Transverse colon (tissue), 4 donors: Measurements from ENCODE around the gene QPCT. TPM values are rescaled to one million over a fixed set of nuclear protein-coding genes. Genes with fewer than 3 reads are reported as not detected.

Experiments
- DNase-seq: peaks from one replicate; pipeline ENCODE4 v3.0.0-alpha.2; 2019
- H3K27ac ChIP-seq, 4 donors: fragments of 200-600 bp; sonication (generic); 2 replicates each; pipeline ENCODE4 v1.5.1; 2016 to 2018; ENCODE audit warnings: inconsistent platforms in 4 of 4
- H3K27me3 ChIP-seq: fragments of 200-600 bp; sonication (generic); 2 replicates; pipeline ENCODE4 v1.5.1; 2017; ENCODE audit warnings: inconsistent platforms
- H3K36me3 ChIP-seq, 4 donors: fragments of 200-600 bp; sonication (generic); 2 replicates each; pipeline ENCODE4 v1.5.1; 2017 to 2019; ENCODE audit warnings: inconsistent platforms in 4 of 4
- H3K4me1 ChIP-seq, 4 donors: fragments of 200-600 bp; sonication (generic); 2 replicates each; pipeline ENCODE4 v1.5.1; 2017 to 2020; ENCODE audit warnings: inconsistent platforms in 4 of 4
- H3K4me3 ChIP-seq, 4 donors: fragments of 200-600 bp; sonication (generic); 1 replicate in 1 of 4; 2 replicates in 3 of 4; pipeline versions ENCODE4 v1.5.1 to v1.6.1; 2017 to 2019; ENCODE audit warnings: inconsistent platforms in 4 of 4
- H3K9me3 ChIP-seq, 2 donors: fragments of 200-600 bp; sonication (generic); 2 replicates each; pipeline ENCODE4 v1.5.1; 2017 to 2019; ENCODE audit warnings: inconsistent platforms in 2 of 2
- CTCF ChIP-seq, 5 experiments: fragments of 200-600 bp in 3 of 5; fragments of 450-650 bp in 2 of 5; sonication (generic) in 3 of 5; IDR thresholded peaks; 1 replicate in 2 of 5; 2 replicates in 3 of 5; pipeline ENCODE4 v1.5.1; 2016 to 2017; ENCODE audit warnings: antibody characterized with exemption in 5 of 5, inconsistent platforms in 3 of 5, mild to moderate bottlenecking in 2 of 5, moderate library complexity in 1 of 5
- EP300 ChIP-seq: sonication (generic); formaldehyde crosslinking; IDR thresholded peaks from one replicate; pipeline ENCODE4 v1.6.1; 2017; ENCODE audit warnings: antibody characterized with exemption, low read depth
- POLR2A ChIP-seq: fragments of 450-650 bp; IDR thresholded peaks from one replicate; pipeline ENCODE4 v1.6.1; 2016; ENCODE audit warnings: antibody characterized with exemption, mild to moderate bottlenecking, moderate library complexity
- POLR2AphosphoS5 ChIP-seq, 3 donors: sonication (generic); formaldehyde crosslinking; IDR thresholded peaks; one replicate each; pipeline ENCODE4 v1.6.1; 2016; ENCODE audit warnings: antibody characterized with exemption in 3 of 3
- WGBS, 2 donors: methylation state at CpG; one replicate each; pipeline ENCODE4 v1.1.5; 2018; ENCODE audit warnings: low coverage in 1 of 2; 5-methylcytosine and 5-hydroxymethylcytosine counted together
- in situ Hi-C, 4 donors: fragments of 200-750 bp; cut with MboI; loops; one replicate each; pipeline versions ENCODE4 v1.15.0 to v1.15.1; 2017; ENCODE audit warnings: low sequenced_read_pairs in 3 of 4, low pct_ligation_motif_present in 1 of 4, low pct_unique_long_range_greater_than_20kb in 1 of 4
- intact Hi-C: fragments of 100-400 bp; cut with DNase I; formaldehyde crosslinking; loops from one replicate; pipeline ENCODE4 v1.15.1; 2023; ENCODE audit warnings: low total_unique reads
- total RNA-seq, 4 donors: library from RNA; depleted of rRNA; stranded (reverse); fragments of >200 nt; gene quantifications; one replicate each; pipeline ENCODE4 v1.1.0, GENCODE V29; 2016

QPCT gene
- total RNA-seq, 4 donors from 2014 or later: 1.6 to 34.4 (median 14.3) TPM

DNA sequence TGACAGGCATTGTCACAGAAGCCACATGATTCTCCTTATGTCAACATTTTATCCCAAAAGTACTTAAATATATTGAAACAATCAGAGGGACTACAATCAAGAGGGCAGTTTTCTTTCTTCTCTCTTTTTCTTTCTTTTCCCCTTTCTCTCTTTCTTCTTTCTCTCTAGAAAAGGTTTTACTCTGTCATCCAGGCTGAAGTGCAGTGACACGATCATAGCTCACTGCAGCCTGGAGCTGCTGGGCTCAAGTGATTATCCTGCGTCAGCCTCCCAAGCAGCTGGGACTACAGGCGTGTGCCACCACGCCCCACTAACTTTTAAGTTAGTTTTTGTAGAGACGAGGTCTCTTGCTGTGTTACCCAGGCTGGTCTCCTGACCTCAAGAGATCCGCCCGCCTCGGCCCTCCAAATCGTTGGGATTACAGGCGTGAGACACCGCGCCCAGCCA, 18.8 kb upstream of the QPCT start:
- H3K9me3 ChIP-seq: no peaks in the 10 kb centered on the region
- intact Hi-C loops (no loop called here), in situ Hi-C loops (no loop called here)
- no peaks in the 10 kb centered on the region for H3K36me3 ChIP-seq
- DNase-seq: no peak
- H3K4me1 ChIP-seq: peaks cover 0 to 45% (median 16%) of the 10 kb centered on the region in 4 donors
- no peak for TF ChIP-seq POLR2A
- TF ChIP-seq CTCF (IDR thresholded peaks at IDR 0.05): no peak
- no peak for TF ChIP-seq POLR2AphosphoS5 (IDR thresholded peaks at IDR 0.05)
- TF ChIP-seq EP300: no peak
- H3K27ac ChIP-seq: peak overlapping the region; percentile 93 to 96 (median 94)
- H3K27me3 ChIP-seq: no peaks in the 10 kb centered on the region
- 59 to 74% methylated on average over 7 to 12 of the region's 12 CpGs for WGBS, 2 donors
- peak overlapping the region in 3 of 4 donors; percentile 94 to 97 (median 96) for H3K4me3 ChIP-seq

DNA sequence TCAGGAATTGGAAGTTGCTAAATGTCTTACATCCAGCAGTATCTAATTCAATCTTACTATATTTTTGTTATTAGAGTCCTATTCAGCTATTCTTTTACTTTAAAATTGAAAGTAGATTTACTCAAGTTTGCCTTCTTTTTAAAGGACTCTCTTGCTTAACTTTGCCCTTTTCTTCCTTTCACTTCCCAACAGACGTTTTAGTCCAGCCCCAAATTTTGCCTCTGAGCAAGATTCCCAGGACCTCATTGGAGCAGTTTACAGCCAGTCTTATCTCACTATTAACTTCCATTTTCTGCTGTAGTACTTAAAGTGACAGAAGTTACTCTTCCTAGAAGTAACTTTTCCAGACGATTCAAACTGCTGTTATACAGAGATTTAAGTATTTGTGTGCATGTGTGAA, 18.1 kb upstream of the QPCT start:
- H3K4me1 ChIP-seq: peaks cover 0 to 39% (median 16%) of the 10 kb centered on the region in 4 donors
- H3K4me3 ChIP-seq: peak overlapping the region in 1 of 4 donors; percentile 97
- no peaks in the 10 kb centered on the region for H3K9me3 ChIP-seq
- WGBS, 2 donors: 7 to 21% methylated on average over 2 of the region's 2 CpGs
- no peak for DNase-seq
- intact Hi-C loops: no loop called here
- TF ChIP-seq POLR2A (no peak), CTCF (IDR thresholded peaks at IDR 0.05) (no peak), POLR2AphosphoS5 (IDR thresholded peaks at IDR 0.05) (peak in 1 of 3 donors; percentile 7)
- peak overlapping the region; percentile 93 to 96 (median 94) for H3K27ac ChIP-seq
- H3K36me3 ChIP-seq: no peaks in the 10 kb centered on the region
- in situ Hi-C loops: no loop called here
- H3K27me3 ChIP-seq: no peaks in the 10 kb centered on the region

- Histone ChIP-seq H3K4me1 (peaks cover 0 to 32% (median 16%) of the 10 kb centered on the region in 4 donors), H3K4me3 (peak overlapping the region in 1 of 4 donors; percentile 21), H3K36me3 (no peaks in the 10 kb centered on the region), H3K27ac (peak overlapping the region; percentile 93 to 96 (median 94)), H3K27me3 (no peaks in the 10 kb centered on the region), H3K9me3 (no peaks in the 10 kb centered on the region)
- intact Hi-C loops (no loop called here), in situ Hi-C loops (no loop called here)
- 83 to 85% methylated on average over 8 of the region's 8 CpGs for WGBS, 2 donors
- TF ChIP-seq POLR2A (no peak), POLR2AphosphoS5 (IDR thresholded peaks at IDR 0.05) (no peak)
- no peak for DNase-seq
Observed at GRCh38 chr2:37326866-37327634, 17.4 kb upstream of the QPCT start.

DNA sequence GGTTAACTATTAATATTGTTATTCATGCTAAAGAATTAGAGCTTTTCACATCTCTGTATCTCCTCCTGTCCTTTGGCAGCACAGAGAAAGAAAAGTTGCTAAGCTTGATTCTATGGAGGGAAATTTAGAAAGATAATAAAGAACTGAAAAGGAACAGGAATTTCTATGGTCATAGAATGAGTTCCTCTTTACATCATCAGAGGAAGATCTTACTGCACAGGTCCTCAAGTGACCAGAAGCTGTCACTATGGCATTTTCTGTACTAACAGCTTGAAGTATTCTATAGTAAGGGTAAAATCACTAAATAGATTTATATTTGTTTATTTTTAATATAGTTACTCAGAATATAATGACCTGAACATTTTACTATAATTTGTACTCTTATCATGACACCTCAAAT, 13.7 kb upstream of the QPCT start:
- H3K36me3 ChIP-seq: no peaks in the 10 kb centered on the region
- no peak for TF ChIP-seq CTCF (IDR thresholded peaks at IDR 0.05)
- no peak for TF ChIP-seq POLR2A
- TF ChIP-seq EP300: no peak
- no peak for TF ChIP-seq POLR2AphosphoS5 (IDR thresholded peaks at IDR 0.05)
- in situ Hi-C loops (no loop called here), intact Hi-C loops (no loop called here)
- peaks cover 0 to 13% (median 4%) of the 10 kb centered on the region in 4 donors for H3K4me1 ChIP-seq
- H3K9me3 ChIP-seq: no peaks in the 10 kb centered on the region
- H3K4me3 ChIP-seq: no peak overlapping the region
- H3K27ac ChIP-seq: no peak overlapping the region
- DNase-seq: no peak
- no peaks in the 10 kb centered on the region for H3K27me3 ChIP-seq
